GM12874 (cell line): ENCODE measurements around the gene SLC25A28.

Experiments
- CTCF ChIP-seq: IDR thresholded peaks from 2 replicates; pipeline ENCODE4 v1.5.1; 2011; ENCODE audit warnings: low read depth, mild to moderate bottlenecking, control low read depth, low read length, moderate library complexity; ENCODE audit not compliant: insufficient read depth

SLC25A28 gene

GRCh38 chr10:99659031-99659867 lies 39.0 kb upstream of the SLC25A28 start, which contains the start of gene ENTPD7:
TSS of gene ENTPD7 (plus strand) at chr10:99659509. CDS start at chr10:99659957, 448 bp downstream.
- TF ChIP-seq CTCF, result no peak

- TF ChIP-seq CTCF, result no peak
Observed at GRCh38 chr10:99658622-99659030, 38.4 kb upstream of the SLC25A28 start.

- TF ChIP-seq CTCF, result no peak
Observed at GRCh38 chr10:99656199-99657064, 36.2 kb upstream of the SLC25A28 start.

- no peak for TF ChIP-seq CTCF
Observed at GRCh38 chr10:99654390-99655175, 34.3 kb upstream of the SLC25A28 start.

GRCh38 chr10:99652800-99653390 lies 32.7 kb upstream of the SLC25A28 start:
- TF ChIP-seq CTCF, result no peak

- no peak for TF ChIP-seq CTCF
Observed at GRCh38 chr10:99648717-99649116, 28.5 kb upstream of the SLC25A28 start.
